ENCODE results near the gene SLC10A1. TPM values are rescaled to one million over a fixed set of nuclear protein-coding genes. Genes with fewer than 3 reads are reported as not detected.

SLC10A1 gene
- total RNA-seq, 4 donors from 2014 or later, result not detected

DNA sequence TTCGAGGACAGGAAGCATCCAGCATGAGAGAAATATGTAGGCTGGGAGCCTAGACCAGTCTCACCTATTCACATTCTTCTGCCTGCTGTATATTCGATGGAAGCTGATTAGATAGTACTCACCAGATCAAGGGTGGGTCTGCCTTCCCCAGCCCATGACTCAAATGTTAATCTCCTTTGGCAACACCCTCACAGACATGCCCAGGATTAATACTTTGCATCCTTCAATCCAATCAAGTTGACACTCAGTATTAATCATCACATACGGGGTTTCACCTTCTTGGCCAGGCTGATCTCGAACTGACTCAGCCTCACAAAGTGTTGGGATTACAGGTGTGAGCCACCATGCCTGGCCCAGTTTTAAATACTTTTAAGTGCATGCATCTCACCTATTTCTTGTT lies 30.5 kb upstream of the SLC10A1 start:
- no peak for DNase-seq (ENCODE audit: low spot score in 2 of 2)
- Histone ChIP-seq H3K4me3 (no peak overlapping the region), H3K27me3 (no peaks in the 10 kb centered on the region), H3K27ac (no peak overlapping the region), H3K4me1 (no peaks in the 10 kb centered on the region), H3K9me3 (peaks cover 0 to 13% (median 0%) of the 10 kb centered on the region in 4 donors), H3K36me3 (no peaks in the 10 kb centered on the region)
- 73 to 76% methylated on average over 4 of the region's 4 CpGs for WGBS, 2 donors
- TF ChIP-seq EP300 (IDR thresholded peaks at IDR 0.05), result no peak
- no peak for TF ChIP-seq POLR2A (IDR thresholded peaks at IDR 0.05)

DNA sequence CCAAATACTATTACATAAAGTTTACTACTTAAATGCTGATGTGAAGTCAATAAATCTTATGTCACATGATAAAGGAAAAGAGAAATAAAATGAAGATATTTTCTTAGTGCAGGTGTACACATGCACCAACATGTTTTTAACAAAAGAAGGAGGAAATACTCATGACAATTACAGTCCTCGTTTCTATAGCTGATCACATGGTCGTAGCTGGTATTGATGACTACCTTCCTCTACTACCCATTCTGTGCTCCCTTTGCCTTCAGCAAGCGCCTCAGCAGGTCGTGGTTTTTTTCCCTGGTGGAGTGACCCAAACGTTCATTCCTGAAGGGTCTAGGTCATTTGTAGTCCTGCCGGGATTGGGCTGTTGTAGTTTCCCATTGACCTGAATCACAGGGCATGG lies 25.4 kb upstream of the SLC10A1 start:
- Histone ChIP-seq H3K4me3 (no peak overlapping the region), H3K9me3 (peaks cover 0 to 6% (median 0%) of the 10 kb centered on the region in 4 donors), H3K36me3 (no peaks in the 10 kb centered on the region), H3K27me3 (peaks cover 0 to 7% of the 10 kb centered on the region in 2 donors), H3K27ac (no peak overlapping the region), H3K4me1 (peaks cover 0 to 6% (median 0%) of the 10 kb centered on the region in 4 donors)
- no peak for DNase-seq (ENCODE audit: low spot score in 2 of 2)
- WGBS, 2 donors, result 72 to 81% methylated on average over 6 of the region's 6 CpGs
- TF ChIP-seq, protein P1, sequence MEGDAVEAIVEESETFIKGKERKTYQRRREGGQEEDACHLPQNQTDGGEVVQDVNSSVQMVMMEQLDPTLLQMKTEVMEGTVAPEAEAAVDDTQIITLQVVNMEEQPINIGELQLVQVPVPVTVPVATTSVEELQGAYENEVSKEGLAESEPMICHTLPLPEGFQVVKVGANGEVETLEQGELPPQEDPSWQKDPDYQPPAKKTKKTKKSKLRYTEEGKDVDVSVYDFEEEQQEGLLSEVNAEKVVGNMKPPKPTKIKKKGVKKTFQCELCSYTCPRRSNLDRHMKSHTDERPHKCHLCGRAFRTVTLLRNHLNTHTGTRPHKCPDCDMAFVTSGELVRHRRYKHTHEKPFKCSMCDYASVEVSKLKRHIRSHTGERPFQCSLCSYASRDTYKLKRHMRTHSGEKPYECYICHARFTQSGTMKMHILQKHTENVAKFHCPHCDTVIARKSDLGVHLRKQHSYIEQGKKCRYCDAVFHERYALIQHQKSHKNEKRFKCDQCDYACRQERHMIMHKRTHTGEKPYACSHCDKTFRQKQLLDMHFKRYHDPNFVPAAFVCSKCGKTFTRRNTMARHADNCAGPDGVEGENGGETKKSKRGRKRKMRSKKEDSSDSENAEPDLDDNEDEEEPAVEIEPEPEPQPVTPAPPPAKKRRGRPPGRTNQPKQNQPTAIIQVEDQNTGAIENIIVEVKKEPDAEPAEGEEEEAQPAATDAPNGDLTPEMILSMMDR (IDR thresholded peaks at IDR 0.05), result no peak
- no peak for TF ChIP-seq EP300 (IDR thresholded peaks at IDR 0.05)

DNA sequence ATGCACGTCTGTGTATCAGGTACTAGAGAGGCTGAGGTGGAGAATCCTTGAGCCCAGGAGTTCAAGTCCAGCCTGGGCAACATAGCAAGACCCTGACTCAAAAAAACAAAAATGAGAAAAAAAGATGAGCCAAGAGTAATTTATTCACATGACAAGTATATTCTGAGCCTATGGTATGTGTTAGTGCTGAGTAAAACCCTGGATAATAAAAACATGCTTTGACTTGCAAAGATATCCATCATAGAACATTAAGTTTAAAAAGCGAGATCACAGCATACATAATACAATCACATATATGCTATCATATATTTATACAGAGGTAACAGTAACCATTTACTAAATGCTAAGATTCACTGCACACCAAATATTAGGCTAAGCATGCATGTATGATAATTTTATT lies 23.9 kb upstream of the SLC10A1 start:
- Histone ChIP-seq H3K4me3 (no peak overlapping the region), H3K27ac (no peak overlapping the region), H3K4me1 (peaks cover 0 to 6% (median 0%) of the 10 kb centered on the region in 4 donors), H3K9me3 (peaks cover 0 to 6% (median 0%) of the 10 kb centered on the region in 4 donors), H3K36me3 (no peaks in the 10 kb centered on the region), H3K27me3 (peaks cover 0 to 8% of the 10 kb centered on the region in 2 donors)
- DNase-seq (ENCODE audit: low spot score in 2 of 2), result no peak
- 75 to 88% methylated on average over 2 of the region's 2 CpGs for WGBS, 2 donors
- TF ChIP-seq POLR2A (IDR thresholded peaks at IDR 0.05), result no peak
- TF ChIP-seq, protein P1 (IDR thresholded peaks at IDR 0.05), result no peak
- no peak for TF ChIP-seq EP300 (IDR thresholded peaks at IDR 0.05)

DNA sequence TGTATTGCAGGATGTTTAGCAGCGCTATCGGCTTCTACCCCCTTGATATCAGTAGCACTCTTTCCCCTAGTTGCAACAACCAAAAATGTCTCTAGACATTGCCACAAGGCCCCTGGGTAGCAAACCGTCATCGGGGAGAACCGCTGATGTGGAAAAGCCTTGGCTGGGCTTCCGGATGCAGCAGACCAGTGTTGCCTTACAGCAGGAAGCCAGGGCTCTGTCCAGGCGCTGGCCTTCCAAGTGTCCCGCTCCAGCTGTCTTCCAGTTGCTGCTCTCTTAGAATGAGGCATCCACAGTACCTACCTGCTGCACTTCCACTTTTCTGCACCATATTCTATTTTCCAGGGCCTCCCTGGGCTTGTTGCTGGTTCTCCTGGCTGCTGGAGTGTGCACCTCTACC lies 22.6 kb upstream of the SLC10A1 start:
- H3K36me3 ChIP-seq, result no peaks in the 10 kb centered on the region
- peaks cover 0 to 11% of the 10 kb centered on the region in 2 donors for H3K27me3 ChIP-seq
- no peaks in the 10 kb centered on the region for H3K9me3 ChIP-seq
- no peak overlapping the region for H3K4me3 ChIP-seq
- no peak for DNase-seq (ENCODE audit: low spot score in 2 of 2)
- WGBS, 2 donors, result 70 to 81% methylated on average over 8 of the region's 8 CpGs
- H3K4me1 ChIP-seq, result peaks cover 0 to 6% (median 0%) of the 10 kb centered on the region in 4 donors
- TF ChIP-seq, protein P1 (IDR thresholded peaks at IDR 0.05), result no peak
- TF ChIP-seq EP300 (IDR thresholded peaks at IDR 0.05) (no peak), POLR2A (IDR thresholded peaks at IDR 0.05) (no peak)
- no peak overlapping the region for H3K27ac ChIP-seq

DNA sequence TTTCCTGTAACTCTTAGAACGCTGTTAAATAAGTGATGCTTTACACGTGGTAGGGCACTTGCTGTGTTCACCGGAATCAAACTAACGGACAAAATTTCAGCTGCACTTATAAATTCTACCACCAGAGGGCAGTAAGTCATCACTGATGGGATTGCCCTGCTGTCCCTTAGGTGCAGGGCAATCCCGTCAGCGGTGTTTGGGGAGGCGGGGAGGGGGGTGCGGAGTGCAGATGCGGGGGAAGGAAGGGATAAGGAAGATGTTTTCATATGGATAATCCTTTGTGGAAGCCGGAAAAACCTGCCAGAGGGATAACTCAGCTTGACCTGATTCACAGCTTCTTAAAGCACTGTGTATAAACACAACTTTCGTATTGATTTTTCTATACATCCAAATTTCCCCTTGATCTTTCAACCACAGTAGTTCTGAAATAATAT lies 21.7 kb upstream of the SLC10A1 start:
- peaks cover 0 to 11% of the 10 kb centered on the region in 2 donors for H3K27me3 ChIP-seq
- WGBS, 2 donors, result 7 to 9% methylated on average over 11 of the region's 11 CpGs

More for the DNA sequence above, 21.7 kb upstream of the SLC10A1 start:
- Histone ChIP-seq H3K27ac (no peak overlapping the region), H3K4me3 (no peak overlapping the region), H3K36me3 (no peaks in the 10 kb centered on the region), H3K9me3 (no peaks in the 10 kb centered on the region), H3K4me1 (peaks cover 0 to 6% (median 0%) of the 10 kb centered on the region in 4 donors)
- TF ChIP-seq, protein P1 (IDR thresholded peaks at IDR 0.05), result peak; percentile 82 to 92 (median 91)
- no peak for TF ChIP-seq EP300 (IDR thresholded peaks at IDR 0.05)
- peak in 1 of 2 donors; percentile 83 for DNase-seq (ENCODE audit: low spot score in 2 of 2)
